Pancreas (tissue), 10 donors: Measurements from ENCODE around the gene HS2ST1. TPM values are rescaled to one million over a fixed set of nuclear protein-coding genes. Genes with fewer than 3 reads are reported as not detected.
"Not testable (repeated sequence)": the region's sequence is repeated elsewhere in the genome, so short reads cannot be mapped to it uniquely, and the experiment has no call there.

Source experiments
- ATAC-seq, 4 donors: fragments of 200-7000 bp; cut with Tn5 transposase; one replicate each; pipeline versions ENCODE4 v1.8.0 to v1.9.1; 2020; ENCODE audit warnings: mild to moderate bottlenecking in 4 of 4, moderate library complexity in 4 of 4
- DNase-seq, 6 donors: peaks; one replicate each; pipeline ENCODE4 v3.0.0-alpha.2; 2020
- FAIRE-seq: peaks from 2 replicates; lab custom pipeline; 2012; peaks lifted over from hg19 to GRCh38; lab: Jason Lieb, UNC
- H3K27ac ChIP-seq, 4 donors: fragments of 200-600 bp; sonication (generic); 1 replicate in 3 of 4; 2 replicates in 1 of 4; pipeline versions ENCODE4 v1.5.0 to v1.8.0; 2020
- H3K27me3 ChIP-seq, 4 donors: fragments of 200-600 bp; one replicate each; pipeline ENCODE4 v1.8.0; 2021
- H3K36me3 ChIP-seq, 3 donors: fragments of 200-600 bp; sonication (generic) in 1 of 3; one replicate each; pipeline versions ENCODE4 v1.5.0 to v1.8.0; 2020 to 2021
- H3K4me1 ChIP-seq, 3 donors: fragments of 200-600 bp; one replicate each; pipeline ENCODE4 v1.8.0; 2021
- H3K4me3 ChIP-seq, 4 donors: fragments of 200-600 bp; sonication (generic) in 2 of 4; one replicate each; pipeline versions ENCODE4 v1.5.0 to v1.8.0; 2020 to 2021
- H3K9me3 ChIP-seq, 4 donors: fragments of 200-600 bp; one replicate each; pipeline ENCODE4 v1.8.0; 2021
- WGBS, 2 donors: extraction: QIAGEN DNeasy Blood & Tissue Kit; methylation state at CpG; one replicate each; pipeline ENCODE4 v1.1.7; 2013; 5-methylcytosine and 5-hydroxymethylcytosine counted together
- intact Hi-C, 3 donors: fragments of 100-400 bp; cut with DNase I; formaldehyde crosslinking; loops; one replicate each; pipeline versions ENCODE4 v1.11.1 to v1.14.2; 2022
- polyA plus RNA-seq, 2 donors: library from polyadenylated mRNA; stranded (reverse); fragments of 200-250 nt; gene quantifications; one replicate each; pipeline ENCODE4 v1.2.3, GENCODE V29; 2013
- total RNA-seq, 6 donors: library from RNA; stranded (reverse); fragmentation: NEBNext Ultra II Directional in 4 of 6; extraction: Animal tissue kit (Norgen Biotek cat#: 25700) in 4 of 6; gene quantifications; one replicate each; pipeline versions ENCODE4 v1.2.1 to v1.2.4, GENCODE V29; 2021 to 2023
- TF ChIP-seq, protein P1 (sequence below), 4 donors: fragments of 200-600 bp; sonication (generic) in 3 of 4; IDR thresholded peaks; one replicate each; pipeline versions ENCODE4 v1.5.0 to v1.8.0; 2021; ENCODE audit warnings: antibody characterized with exemption in 4 of 4
- donor health status: healthy with polysubstance abuse.
- donor health status: DM: no; HTN: no; CAD: no; lungs with moderate emphysema.
- donor health status: DM: no; HTN: no; CAD: no.
- donor health status: control.
- donor health status: control.
- donor health status: Bipolar disorder and iron deficiency.
- donor health status: DM: yes; HTN: yes; CAD: no.
- donor health status: DM: no; HTN: no; CAD: no.
- donor health status: DM: no; HTN: no; CAD: no.
- donor health status: DM: yes; HTN: yes; CAD: no.

Gene HS2ST1
- total and polyA plus RNA-seq, 8 donors = 2.8 to 16.1 (median 10.9) TPM

DNA sequence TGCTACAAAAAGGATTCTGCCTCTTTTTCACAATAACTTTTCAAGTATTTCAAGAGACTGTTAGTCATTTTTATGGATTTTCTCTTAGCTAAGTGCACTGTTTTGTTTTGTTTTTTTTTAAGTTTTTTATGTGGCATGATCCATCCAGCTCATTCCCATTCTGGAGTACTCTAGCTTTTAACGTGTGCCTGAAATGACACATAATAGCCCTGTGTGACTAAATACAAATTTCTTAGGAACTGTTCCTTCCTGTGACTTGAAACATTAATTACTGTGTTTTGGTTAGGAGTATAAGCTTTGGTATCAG lies 143.9 kb downstream of the HS2ST1 start:
- H3K36me3 ChIP-seq = no peaks in the 10 kb centered on the region
- H3K4me1 ChIP-seq = no peaks in the 10 kb centered on the region
- no peak for ATAC-seq
- H3K27me3 ChIP-seq = no peaks in the 10 kb centered on the region
- TF ChIP-seq, protein P1, sequence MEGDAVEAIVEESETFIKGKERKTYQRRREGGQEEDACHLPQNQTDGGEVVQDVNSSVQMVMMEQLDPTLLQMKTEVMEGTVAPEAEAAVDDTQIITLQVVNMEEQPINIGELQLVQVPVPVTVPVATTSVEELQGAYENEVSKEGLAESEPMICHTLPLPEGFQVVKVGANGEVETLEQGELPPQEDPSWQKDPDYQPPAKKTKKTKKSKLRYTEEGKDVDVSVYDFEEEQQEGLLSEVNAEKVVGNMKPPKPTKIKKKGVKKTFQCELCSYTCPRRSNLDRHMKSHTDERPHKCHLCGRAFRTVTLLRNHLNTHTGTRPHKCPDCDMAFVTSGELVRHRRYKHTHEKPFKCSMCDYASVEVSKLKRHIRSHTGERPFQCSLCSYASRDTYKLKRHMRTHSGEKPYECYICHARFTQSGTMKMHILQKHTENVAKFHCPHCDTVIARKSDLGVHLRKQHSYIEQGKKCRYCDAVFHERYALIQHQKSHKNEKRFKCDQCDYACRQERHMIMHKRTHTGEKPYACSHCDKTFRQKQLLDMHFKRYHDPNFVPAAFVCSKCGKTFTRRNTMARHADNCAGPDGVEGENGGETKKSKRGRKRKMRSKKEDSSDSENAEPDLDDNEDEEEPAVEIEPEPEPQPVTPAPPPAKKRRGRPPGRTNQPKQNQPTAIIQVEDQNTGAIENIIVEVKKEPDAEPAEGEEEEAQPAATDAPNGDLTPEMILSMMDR (IDR thresholded peaks at IDR 0.05) = no peak
- WGBS, 2 donors = 80 to 88% methylated on average over 1 of the region's 1 CpG
- H3K4me3 ChIP-seq = no peak overlapping the region
- no peak for FAIRE-seq
- intact Hi-C loops = no loop called here
- DNase-seq = no peak
- H3K27ac ChIP-seq = no peak overlapping the region
- H3K9me3 ChIP-seq = no peaks in the 10 kb centered on the region

DNA sequence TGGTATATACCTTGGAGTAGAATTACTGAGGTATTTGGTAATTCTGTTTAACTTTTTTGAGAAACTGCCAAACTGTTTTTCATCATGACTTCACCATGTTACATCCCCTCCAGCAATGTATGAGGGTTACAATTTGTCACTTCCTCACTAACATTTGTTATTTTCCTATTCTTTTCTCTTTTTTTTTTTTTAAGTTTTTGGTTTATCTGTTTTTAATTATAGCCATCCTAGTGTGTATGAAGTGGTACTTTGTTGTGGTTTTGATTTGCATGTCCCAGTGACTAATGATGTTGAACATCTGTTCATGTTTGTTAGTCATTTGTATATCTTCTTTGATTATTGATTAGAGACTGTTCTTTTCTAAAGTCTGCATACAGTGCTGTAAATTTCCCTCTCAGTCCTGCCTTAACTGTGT lies 147.3 kb downstream of the HS2ST1 start:
- TF ChIP-seq, protein P1 (IDR thresholded peaks at IDR 0.05) = no peak
- FAIRE-seq = no peak

DNA sequence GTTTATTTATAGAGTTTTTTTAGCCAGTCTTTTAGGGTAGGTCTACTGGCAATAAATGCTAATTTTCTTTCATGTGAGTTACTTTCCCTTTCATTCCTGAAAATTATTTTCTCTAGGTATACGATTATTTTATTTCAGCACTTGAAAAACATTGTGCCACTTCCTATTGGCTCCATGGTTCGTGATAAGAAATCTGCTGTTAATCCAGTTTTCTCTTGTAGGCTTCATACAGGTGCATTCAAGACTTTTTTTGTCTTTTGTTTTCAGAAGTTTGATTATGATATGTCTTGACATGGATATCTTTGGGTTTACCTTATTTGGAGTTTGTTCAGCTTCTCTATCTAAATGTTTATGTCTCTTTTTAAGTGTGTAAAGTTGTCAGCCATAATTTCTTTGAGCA lies 148.3 kb downstream of the HS2ST1 start:
- Histone ChIP-seq H3K27ac (no peak overlapping the region), H3K4me1 (no peaks in the 10 kb centered on the region), H3K36me3 (no peaks in the 10 kb centered on the region), H3K27me3 (no peaks in the 10 kb centered on the region), H3K4me3 (no peak overlapping the region), H3K9me3 (no peaks in the 10 kb centered on the region)
- DNase-seq (no peak), FAIRE-seq (no peak), ATAC-seq (no peak)
- TF ChIP-seq, protein P1 (IDR thresholded peaks at IDR 0.05) = no peak
- 89 to 95% methylated on average over 2 of the region's 2 CpGs for WGBS, 2 donors
- intact Hi-C loops = no loop called here

More for the DNA sequence above, 147.3 kb downstream of the HS2ST1 start:
- Histone ChIP-seq H3K36me3 (no peaks in the 10 kb centered on the region), H3K4me3 (no peak overlapping the region), H3K27ac (no peak overlapping the region), H3K9me3 (no peaks in the 10 kb centered on the region), H3K27me3 (no peaks in the 10 kb centered on the region), H3K4me1 (no peaks in the 10 kb centered on the region)
- intact Hi-C loops = no loop called here
- DNase-seq (no peak), ATAC-seq (no peak)

DNA sequence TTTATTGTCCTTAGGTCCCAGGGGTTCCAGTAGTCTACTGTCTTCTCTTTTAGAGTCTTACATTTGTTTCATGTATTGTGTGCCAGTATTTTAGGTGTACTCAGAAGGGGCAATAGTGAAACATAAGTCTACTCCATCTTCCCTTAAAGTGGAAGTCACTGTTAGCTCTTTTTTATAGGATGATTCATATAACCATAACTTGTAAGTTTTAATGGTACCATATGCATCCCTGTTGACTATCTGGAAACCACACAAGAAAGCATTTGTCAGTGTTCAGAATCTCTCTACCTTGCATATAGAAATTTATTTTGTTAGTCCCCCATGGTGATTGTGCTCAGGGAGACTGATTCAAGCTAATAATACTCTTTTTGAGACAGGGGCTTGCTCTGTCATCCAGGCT lies 149.9 kb downstream of the HS2ST1 start:
- DNase-seq (no peak), ATAC-seq (no peak), FAIRE-seq (no peak)
- TF ChIP-seq, protein P1 (IDR thresholded peaks at IDR 0.05) = no peak
- Histone ChIP-seq H3K36me3 (no peaks in the 10 kb centered on the region), H3K4me3 (no peak overlapping the region), H3K4me1 (no peaks in the 10 kb centered on the region), H3K9me3 (no peaks in the 10 kb centered on the region), H3K27me3 (no peaks in the 10 kb centered on the region), H3K27ac (no peak overlapping the region)
- intact Hi-C loops = no loop called here

DNA sequence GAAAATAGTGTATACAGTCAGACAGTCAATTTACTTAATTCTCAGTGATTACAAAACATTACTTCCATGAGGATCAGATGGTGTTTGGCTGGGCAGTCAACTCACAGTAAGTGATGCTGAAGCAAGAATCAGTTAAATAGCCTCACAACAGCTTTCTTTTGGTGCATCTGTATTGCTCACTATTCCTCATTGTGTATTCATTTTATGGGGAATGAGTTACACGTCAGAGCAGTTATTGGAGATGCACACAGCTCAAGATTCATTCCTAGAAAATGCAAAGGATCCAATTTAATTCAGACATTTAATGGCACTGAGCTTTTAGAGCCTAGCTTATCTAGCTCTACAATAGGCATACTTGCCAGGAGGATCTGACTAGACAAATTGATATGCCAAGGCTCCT lies 150.6 kb downstream of the HS2ST1 start:
- Histone ChIP-seq H3K27ac (no peak overlapping the region), H3K9me3 (no peaks in the 10 kb centered on the region), H3K36me3 (no peaks in the 10 kb centered on the region), H3K4me1 (no peaks in the 10 kb centered on the region), H3K4me3 (no peak overlapping the region), H3K27me3 (no peaks in the 10 kb centered on the region)
- ATAC-seq = no peak
- TF ChIP-seq, protein P1 (IDR thresholded peaks at IDR 0.05) = no peak
- intact Hi-C loops = no loop called here
- no peak for FAIRE-seq
- no peak for DNase-seq
- WGBS, 2 donors = 95 to 97% methylated on average over 1 of the region's 1 CpG

DNA sequence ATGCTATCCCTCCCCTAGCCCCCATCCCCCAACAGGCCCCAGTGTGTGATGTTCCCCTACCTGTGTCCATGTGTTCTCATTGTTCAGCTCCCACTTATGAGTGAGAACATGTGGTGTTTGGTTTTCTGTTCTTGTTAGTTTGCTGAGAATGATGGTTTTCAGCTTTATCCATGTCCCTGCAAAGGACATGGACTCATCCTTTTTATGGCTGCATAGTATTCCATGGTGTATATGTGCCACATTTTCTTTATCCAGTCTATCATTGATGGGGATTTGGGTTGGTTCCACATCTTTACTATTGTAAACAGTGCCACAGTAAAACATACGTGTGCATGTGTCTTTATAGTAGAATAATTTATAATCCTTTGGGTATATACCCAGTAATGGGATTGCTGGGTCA lies 152.3 kb downstream of the HS2ST1 start:
- H3K9me3 ChIP-seq, H3K27me3 ChIP-seq, H3K27ac ChIP-seq, DNase-seq, ATAC-seq, H3K4me1 ChIP-seq, intact Hi-C loops, FAIRE-seq, H3K36me3 ChIP-seq, H3K4me3 ChIP-seq: not testable (repeated sequence)
- WGBS, 2 donors = 91 to 92% methylated on average over 1 of the region's 1 CpG
